Erythroblast (primary cell): ENCODE measurements around the gene TSFM.

Source experiments
- GATA1 ChIP-seq: IDR thresholded peaks from 2 replicates; pipeline ENCODE4 v1.6.1; 2011; ENCODE audit warnings: low read depth, mild to moderate bottlenecking, control low read depth, low read length, moderate library complexity
- POLR2A ChIP-seq: IDR thresholded peaks from 2 replicates; pipeline ENCODE4 v1.6.1; 2011; ENCODE audit warnings: mild to moderate bottlenecking, low read length

DNA sequence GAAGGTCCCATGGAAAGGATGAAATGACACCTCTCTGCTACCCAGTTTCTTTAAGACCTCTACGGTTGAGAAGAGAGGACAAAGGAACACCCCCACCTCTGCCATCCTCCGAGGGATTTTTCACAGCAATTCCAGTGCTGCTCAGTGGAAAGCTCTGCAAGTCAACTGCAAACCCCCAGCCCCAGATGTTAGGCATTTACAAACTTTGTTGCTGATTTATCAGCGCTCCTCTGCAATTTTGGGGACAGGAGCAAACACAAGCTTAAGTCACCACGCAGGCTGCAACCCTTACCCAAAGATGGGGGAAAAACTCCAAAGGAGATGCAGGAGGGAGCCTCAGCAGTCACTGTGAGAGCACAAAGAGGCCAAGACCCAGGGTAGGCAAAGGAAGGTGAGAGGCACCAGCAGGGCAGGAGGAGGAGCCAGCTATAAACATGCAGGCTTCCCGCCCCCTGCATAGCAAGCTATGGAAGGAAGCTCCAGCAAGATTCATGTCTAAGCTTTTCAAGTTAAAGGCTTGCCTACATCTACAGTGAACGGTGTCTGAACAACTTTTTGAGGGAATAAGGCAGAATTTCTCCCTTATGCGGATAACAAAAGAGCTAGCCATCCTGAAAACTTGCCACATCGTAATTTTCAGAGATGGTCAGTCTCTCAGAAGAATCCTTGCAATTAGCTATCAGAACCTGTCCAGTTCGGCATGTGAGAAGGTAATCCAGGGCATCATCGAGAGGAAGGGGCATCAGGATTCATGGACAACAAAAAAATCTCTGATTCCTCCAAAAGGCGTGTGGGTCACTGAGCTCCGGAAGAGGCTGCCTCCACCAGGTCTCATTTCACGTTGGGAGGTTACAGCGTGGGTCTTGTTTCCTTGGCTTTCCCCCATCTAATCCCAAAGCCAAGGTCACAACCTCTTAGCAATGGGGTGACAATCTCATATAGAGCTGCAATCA is 60.0 kb downstream of the TSFM start:
- TF ChIP-seq POLR2A (no peak), GATA1 (no peak)
